ENCODE results near the gene OSBP. TPM values are rescaled to one million over a fixed set of nuclear protein-coding genes. Genes with fewer than 3 reads are reported as not detected.

Gene OSBP, protein sequence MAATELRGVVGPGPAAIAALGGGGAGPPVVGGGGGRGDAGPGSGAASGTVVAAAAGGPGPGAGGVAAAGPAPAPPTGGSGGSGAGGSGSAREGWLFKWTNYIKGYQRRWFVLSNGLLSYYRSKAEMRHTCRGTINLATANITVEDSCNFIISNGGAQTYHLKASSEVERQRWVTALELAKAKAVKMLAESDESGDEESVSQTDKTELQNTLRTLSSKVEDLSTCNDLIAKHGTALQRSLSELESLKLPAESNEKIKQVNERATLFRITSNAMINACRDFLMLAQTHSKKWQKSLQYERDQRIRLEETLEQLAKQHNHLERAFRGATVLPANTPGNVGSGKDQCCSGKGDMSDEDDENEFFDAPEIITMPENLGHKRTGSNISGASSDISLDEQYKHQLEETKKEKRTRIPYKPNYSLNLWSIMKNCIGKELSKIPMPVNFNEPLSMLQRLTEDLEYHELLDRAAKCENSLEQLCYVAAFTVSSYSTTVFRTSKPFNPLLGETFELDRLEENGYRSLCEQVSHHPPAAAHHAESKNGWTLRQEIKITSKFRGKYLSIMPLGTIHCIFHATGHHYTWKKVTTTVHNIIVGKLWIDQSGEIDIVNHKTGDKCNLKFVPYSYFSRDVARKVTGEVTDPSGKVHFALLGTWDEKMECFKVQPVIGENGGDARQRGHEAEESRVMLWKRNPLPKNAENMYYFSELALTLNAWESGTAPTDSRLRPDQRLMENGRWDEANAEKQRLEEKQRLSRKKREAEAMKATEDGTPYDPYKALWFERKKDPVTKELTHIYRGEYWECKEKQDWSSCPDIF
- total RNA-seq = 10 to 100 TPM; 27.4 to 45.2 (median 34.9) TPM

DNA sequence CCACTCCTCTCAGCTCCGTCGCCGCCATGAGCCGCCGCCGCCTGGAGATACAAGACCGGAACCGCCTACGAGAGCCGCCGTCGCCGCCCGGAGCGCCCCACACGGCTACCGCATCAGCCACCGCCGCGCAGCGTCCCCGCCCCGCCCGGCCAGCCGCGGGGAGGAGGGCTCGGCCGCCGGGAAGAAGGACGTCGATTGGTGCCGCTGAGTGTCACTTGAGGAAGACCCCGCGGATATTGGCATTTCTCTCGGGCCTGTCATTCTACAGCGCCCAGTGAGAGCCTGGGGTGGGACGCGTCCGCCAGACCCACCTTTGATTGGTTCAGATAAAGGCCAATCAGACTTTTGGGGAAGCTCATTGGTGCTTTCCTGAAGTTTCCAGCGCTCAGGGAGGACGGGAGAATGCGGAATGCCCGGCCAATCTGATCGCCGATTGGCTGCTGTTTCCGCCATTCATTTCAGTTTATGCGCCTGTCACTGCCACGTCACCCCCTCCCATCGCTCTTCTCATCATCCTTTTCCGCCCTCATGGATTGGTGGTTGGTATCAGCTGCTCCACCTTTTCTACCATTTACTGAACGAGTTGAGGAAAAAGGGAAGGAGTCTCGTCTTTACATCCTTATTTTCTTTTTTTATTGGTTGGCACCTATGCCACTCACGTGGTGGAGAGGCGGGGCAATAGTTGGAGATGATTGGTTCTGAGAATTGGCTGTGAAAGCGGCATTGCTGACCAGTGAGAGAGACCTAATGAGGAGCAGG lies at the start of gene OSBP:
Gene OSBP (minus strand): TSS at position 138 of the 759 bp plus-strand sequence. CDS start 110 bp downstream, at position 28.
- in situ Hi-C loops (cut with MboI; ENCODE audit: low sequenced_read_pairs in 4 of 4) (loop anchor here in 2 of 4 donors (5.0 to 10.0 kb wide), 2 partner anchors 49 to 51 kb away; partner anchors contain the start of gene PATL1 (in 2 of the 2)), intact Hi-C loops (cut with DNase I; ENCODE audit: low total_unique reads) (loop anchor here (1.0 to 5.0 kb wide), 6 partner anchors 53 to 1904 kb away; partner anchors contain the start of genes LPXN, MED19, PATL1 and STX3)
- Histone ChIP-seq H3K27ac (peak within 1 kb of the TSS; percentile 90 to 97 (median 94)), H3K4me3 (peak within 1 kb of the TSS; percentile 72 to 88 (median 82)), H3K4me1 (peaks cover 42 to 44% of the 10 kb centered on the region in 2 donors), H3K9me3 (no peaks in the 10 kb centered on the region), H3K27me3 (no peaks in the 10 kb centered on the region), H3K36me3 (no peaks in the 10 kb centered on the region)
- DNase-seq (peak; percentile 100), ATAC-seq (peak; percentile 85 to 86)
- peak; percentile 91 to 93 for TF ChIP-seq POLR2A (IDR thresholded peaks at IDR 0.05)
- TF ChIP-seq, protein P1, sequence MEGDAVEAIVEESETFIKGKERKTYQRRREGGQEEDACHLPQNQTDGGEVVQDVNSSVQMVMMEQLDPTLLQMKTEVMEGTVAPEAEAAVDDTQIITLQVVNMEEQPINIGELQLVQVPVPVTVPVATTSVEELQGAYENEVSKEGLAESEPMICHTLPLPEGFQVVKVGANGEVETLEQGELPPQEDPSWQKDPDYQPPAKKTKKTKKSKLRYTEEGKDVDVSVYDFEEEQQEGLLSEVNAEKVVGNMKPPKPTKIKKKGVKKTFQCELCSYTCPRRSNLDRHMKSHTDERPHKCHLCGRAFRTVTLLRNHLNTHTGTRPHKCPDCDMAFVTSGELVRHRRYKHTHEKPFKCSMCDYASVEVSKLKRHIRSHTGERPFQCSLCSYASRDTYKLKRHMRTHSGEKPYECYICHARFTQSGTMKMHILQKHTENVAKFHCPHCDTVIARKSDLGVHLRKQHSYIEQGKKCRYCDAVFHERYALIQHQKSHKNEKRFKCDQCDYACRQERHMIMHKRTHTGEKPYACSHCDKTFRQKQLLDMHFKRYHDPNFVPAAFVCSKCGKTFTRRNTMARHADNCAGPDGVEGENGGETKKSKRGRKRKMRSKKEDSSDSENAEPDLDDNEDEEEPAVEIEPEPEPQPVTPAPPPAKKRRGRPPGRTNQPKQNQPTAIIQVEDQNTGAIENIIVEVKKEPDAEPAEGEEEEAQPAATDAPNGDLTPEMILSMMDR (IDR thresholded peaks at IDR 0.05 in 4 of 5, conservative IDR thresholded peaks at IDR 0.05 in 1 of 5) = peak in 2 of 5 experiments; percentile 7 to 38

DNA sequence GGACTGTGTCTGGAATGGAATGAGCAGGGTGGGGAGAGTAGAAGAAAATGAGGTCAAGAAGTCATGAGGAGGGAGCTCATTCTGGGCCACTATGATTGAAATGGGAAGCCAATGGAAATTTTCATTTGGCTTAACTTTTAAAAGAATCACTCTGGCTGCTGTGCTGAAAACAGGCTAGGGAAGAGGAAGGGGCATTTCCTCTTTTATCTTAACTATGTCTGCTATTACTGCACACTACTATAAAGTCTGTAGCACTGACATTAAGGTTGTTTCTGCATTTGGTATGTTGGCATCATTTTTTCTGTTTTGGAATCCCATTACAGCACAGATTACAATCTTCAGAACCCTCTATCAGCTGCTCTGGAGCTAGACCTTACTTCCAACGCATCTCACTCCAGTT lies 45.0 kb upstream of the OSBP start:
- ATAC-seq (no peak), DNase-seq (no peak)
- Histone ChIP-seq H3K36me3 (peaks cover 2 to 79% of the 10 kb centered on the region in 2 donors), H3K9me3 (no peaks in the 10 kb centered on the region), H3K27me3 (no peaks in the 10 kb centered on the region), H3K4me1 (peaks cover under 1 to 7% of the 10 kb centered on the region in 2 donors), H3K27ac (no peak overlapping the region), H3K4me3 (no peak overlapping the region)
- TF ChIP-seq POLR2A (IDR thresholded peaks at IDR 0.05) = no peak
- TF ChIP-seq, protein P1 (IDR thresholded peaks at IDR 0.05 in 4 of 5, conservative IDR thresholded peaks at IDR 0.05 in 1 of 5) = no peak
- in situ Hi-C loops (cut with MboI; ENCODE audit: low sequenced_read_pairs in 4 of 4) = loop anchor here in 1 of 4 donors (10.0 kb wide), 1 partner anchor 46 kb away; the partner anchor contains the start of gene OSBP
- intact Hi-C loops (cut with DNase I; ENCODE audit: low total_unique reads) = no loop called here

DNA sequence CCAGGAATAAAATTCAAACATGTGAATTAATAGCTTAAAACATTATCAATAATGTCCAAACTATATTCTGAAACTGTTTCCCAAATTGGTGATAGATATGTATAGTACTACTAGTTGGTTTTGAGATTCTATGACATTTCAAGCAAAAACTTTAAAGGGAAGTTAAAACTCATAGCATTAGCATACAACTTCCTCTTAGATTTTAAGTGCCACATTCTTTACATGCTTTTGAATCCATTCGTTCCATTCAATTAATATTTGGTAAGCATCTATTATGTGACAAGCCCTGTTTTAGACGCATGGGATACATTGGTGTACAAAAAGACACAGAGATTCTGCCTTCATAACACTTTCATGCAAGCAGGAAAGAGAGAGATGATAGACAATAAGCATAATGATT lies 44.4 kb upstream of the OSBP start:
- in situ Hi-C loops (cut with MboI; ENCODE audit: low sequenced_read_pairs in 4 of 4) (loop anchor here in 1 of 4 donors (10.0 kb wide), 1 partner anchor 45 kb away; the partner anchor contains the start of gene OSBP), intact Hi-C loops (cut with DNase I; ENCODE audit: low total_unique reads) (no loop called here)
- TF ChIP-seq, protein P1 (IDR thresholded peaks at IDR 0.05 in 4 of 5, conservative IDR thresholded peaks at IDR 0.05 in 1 of 5) = no peak
- TF ChIP-seq POLR2A (IDR thresholded peaks at IDR 0.05) = no peak
- Histone ChIP-seq H3K9me3 (no peaks in the 10 kb centered on the region), H3K4me3 (no peak overlapping the region), H3K27ac (no peak overlapping the region), H3K4me1 (peaks cover 7 to 11% of the 10 kb centered on the region in 2 donors), H3K36me3 (peaks cover 2 to 79% of the 10 kb centered on the region in 2 donors), H3K27me3 (no peaks in the 10 kb centered on the region)
- ATAC-seq (no peak), DNase-seq (no peak)

DNA sequence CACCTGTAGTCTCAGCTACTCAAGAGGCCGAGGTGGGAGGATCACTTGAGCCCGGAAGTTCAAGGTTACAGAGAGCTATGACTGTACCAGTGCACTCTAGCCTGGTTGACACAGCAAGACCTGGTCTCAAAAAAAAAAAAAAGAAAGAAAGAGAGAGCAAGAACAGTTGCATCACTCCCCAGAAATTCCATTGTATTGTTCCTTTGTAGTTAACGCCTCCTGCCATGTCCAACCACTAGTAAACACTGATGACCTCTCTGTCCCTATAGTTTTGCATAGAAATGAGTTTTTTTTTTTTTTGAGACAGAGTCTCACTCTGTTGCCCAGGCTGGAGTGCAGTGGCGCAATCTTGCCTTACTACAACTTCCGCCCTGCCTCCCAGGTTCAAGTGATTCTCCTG lies 42.5 kb upstream of the OSBP start:
- ATAC-seq = no peak
- no peak overlapping the region for H3K4me3 ChIP-seq
- in situ Hi-C loops (cut with MboI; ENCODE audit: low sequenced_read_pairs in 4 of 4) = no loop called here
- peaks cover 10 to 15% of the 10 kb centered on the region in 2 donors for H3K4me1 ChIP-seq
- H3K27me3 ChIP-seq = no peaks in the 10 kb centered on the region
- no peak for DNase-seq
- no peak overlapping the region for H3K27ac ChIP-seq
- peaks cover 2 to 81% of the 10 kb centered on the region in 2 donors for H3K36me3 ChIP-seq
- no peak for TF ChIP-seq POLR2A (IDR thresholded peaks at IDR 0.05)
- TF ChIP-seq, protein P1 (IDR thresholded peaks at IDR 0.05 in 4 of 5, conservative IDR thresholded peaks at IDR 0.05 in 1 of 5) = no peak
- H3K9me3 ChIP-seq = no peaks in the 10 kb centered on the region
- intact Hi-C loops (cut with DNase I; ENCODE audit: low total_unique reads) = no loop called here
